IPS DF 4.7 (cell line): ENCODE results near the gene NNAT.

Experiments used
- DNase-seq: peaks from one replicate; pipeline ENCODE4 v3.0.0-alpha.2; 2013; ENCODE audit warnings: low spot score; ENCODE audit errors: extremely low read depth

Gene NNAT

GRCh38 chr20:37523911-37524700, 3.1 kb downstream of the NNAT start:
- DNase-seq, result no peak

DNA sequence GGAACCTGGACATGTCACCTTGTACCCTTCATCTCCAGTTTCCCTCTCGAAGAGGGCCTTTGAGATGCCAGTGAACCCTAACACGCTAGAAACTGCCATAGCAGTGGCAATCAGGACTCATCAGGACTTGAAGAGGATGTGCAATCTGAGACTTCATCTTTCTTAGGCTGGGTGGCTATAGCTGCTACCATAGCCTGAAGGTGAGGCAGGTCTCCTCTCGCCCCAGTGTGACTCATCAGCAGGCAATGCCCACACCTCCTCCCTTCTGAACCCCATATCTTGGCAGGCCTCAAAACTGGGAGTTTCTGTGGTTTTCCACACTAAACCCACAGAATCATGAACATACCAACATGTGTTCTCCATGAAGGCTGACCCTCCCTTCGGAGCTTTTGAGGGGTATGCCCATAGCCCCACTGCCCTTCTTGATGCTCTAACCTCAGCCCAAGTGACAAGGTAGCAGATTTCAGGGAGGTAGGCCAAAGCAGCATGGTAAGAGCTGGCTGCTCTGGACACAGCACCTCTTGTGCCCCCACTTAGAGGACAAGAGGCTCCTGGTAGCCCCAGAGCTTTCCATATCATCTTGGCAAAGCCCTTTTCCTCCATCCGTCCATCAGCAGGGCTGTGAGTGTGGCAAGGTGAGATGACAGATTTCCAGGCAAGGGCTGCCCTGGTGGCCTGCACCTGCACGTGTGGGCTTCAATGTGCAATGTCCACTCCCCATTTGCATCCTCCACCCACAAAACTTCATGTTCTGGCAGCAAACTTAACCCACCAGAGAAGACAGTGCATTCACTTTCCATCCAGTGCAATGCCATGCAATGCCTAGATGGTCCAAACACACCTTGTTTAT, 4.0 kb downstream of the NNAT start:
- DNase-seq, result no peak

- DNase-seq, result no peak
Observed at GRCh38 chr20:37525810-37526209, 4.8 kb downstream of the NNAT start.

- no peak for DNase-seq
Observed at GRCh38 chr20:37526238-37526838, 5.3 kb downstream of the NNAT start.

DNA sequence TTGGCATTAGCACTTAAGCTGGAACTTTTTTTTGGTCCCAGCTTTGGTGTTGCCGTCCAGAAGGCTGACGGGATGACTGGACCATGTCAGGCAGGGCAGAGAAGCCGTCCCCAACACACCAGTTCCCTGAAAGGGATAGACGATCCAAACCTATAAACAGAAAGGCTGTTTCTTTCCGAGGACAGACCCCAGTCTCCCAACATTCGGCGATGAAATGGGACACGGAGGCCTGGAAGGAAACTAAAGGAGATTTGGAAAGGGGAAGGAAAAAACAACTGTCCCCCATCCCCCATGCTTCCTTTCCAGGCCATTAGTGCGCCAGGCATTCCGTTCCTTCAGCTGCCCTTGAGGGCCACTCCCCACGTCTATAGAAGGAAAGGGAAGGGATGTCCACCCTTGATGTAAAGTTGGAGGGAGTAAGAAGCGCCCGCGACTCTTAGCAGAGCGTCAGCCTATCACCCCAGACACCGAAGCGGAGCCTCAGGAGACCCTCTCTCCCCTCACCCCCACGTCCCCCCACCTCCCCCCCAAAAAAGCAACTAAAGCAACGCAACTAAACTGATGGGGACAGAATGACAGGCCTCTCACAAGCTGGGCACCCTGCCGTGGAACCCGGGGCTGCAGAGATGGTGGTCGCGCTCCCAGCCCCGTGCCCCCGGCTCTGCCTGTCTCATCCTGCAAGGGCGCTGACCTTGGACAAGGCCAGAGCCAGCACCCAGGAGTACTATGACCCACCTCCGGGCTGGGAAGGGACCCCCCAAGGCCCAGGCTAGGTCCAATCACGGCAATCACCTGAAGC, 6.0 kb downstream of the NNAT start:
- DNase-seq, result no peak

DNA sequence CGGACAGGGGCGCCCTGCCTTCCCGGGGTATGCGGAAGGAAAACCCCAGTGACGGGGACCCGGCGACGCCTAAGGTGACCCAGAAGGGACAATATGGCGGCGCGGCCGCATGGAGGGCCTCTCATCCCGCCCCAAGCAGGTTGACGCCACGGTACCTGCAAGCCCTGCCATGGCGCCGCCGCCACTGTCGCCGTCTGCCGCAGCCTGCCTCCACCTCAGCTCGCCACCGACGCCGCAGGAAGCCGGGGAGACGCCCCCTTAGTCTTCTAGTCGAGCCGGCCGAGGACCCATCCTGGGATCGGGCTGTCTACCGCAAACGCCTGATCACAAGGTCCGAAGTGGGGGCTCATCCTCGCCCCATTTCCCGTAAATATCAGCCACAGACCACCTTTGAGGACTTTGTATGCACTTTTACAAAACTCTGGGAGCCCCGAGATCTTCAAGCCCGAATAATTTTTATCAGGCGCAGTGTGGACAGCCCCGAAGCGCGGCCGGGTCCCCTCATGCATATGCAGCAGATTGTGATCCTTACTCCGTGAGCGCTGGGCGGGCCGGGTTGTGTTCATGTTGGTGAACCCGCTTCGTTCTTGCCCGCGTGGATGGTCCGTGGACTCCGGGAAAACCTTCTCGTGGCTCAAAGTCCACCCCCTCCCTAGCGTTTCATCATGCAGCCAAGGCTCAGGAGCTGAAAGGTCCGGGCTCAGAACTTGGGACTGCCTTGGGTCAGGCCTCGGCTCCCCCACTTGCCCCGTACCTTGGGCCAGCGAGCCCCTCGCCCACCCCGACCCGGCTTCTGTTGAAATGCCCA, 6.8 kb downstream of the NNAT start, which contains the start of gene BLCAP:
Gene BLCAP, minus strand, starts transcription at position 239 of the 808 bp plus-strand sequence. CDS start 8,702 bp downstream, outside the sequence.
- DNase-seq, result no peak

- no peak for DNase-seq
Observed at GRCh38 chr20:37528446-37529213, 7.6 kb downstream of the NNAT start.

GRCh38 chr20:37529214-37529967, 8.3 kb downstream of the NNAT start:
- DNase-seq, result no peak

DNA sequence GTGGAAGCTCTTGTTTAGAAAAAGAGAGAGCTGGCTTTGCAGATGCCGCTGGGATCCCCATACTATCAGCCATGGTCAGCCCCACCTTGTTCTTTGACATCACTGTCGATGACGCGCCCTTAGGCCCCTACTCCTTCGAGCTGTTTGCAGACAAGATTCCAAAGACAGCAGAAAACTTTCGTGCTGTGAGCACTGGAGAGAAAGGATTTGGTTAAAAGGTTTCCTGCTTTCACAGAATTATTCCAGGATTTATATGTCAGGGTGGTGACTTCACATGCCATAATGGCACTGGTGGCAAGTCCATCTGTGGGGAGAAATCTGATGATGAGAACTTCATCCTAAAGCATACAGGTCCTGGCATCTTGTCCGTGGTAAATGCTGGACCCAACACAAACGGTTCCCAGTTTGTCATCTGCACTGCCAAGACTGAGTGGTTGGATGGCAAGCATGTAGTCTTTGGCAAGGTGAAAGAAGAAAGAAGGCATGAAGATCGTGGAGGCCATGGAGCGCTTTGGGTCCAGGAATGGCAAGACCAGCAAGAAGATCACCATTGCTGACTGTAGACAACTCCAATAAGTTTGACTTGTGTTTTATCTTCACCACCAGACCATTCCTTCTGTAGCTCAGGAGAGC, 9.0 kb downstream of the NNAT start:
- DNase-seq, result no peak

DNA sequence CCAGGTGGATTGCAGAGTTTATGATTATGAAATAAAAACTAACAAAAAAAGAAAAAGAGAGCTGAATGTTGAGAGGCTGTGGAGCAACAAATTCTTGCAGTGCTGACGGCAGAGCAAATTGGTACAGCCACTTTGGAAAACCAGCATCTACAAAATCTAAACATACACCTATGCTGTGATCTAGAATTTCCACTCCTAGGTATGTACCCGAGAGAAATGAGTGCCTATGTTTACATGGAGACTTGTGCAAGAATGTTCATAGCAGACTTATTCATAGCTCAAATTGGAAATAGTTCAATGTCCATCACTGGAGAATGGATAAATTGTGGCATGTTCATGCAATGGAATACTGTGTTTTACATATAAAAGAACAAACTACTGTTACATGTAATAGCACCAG, 9.6 kb downstream of the NNAT start:
- no peak for DNase-seq

DNA sequence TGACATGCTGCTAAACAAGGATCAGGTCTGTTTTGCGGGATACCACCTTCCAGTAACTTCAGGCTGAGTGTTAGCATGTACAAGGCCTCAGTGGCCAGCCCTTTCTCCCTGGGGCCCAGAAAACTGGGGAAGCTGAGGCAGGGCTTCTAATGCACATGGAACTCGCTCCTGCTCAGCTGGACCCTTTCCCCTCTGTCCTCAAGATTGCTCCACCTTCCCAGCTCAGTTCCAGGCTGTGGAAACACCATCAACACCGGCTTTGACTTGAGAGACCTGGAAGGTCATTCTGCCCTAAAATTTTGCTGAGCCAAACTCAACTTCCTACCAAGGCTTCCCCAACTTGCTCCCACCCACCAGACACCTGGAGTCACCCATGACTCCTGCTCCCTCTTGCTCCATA, 10.8 kb downstream of the NNAT start:
- DNase-seq, result no peak

GRCh38 chr20:37533154-37533715, 12.2 kb downstream of the NNAT start:
- no peak for DNase-seq

- no peak for DNase-seq
Observed at GRCh38 chr20:37534401-37535157, 13.5 kb downstream of the NNAT start.

GRCh38 chr20:37535443-37536132, 14.5 kb downstream of the NNAT start:
- no peak for DNase-seq

- DNase-seq, result no peak
Observed at GRCh38 chr20:37537505-37537904, 16.5 kb downstream of the NNAT start.

- DNase-seq, result no peak
Observed at GRCh38 chr20:37538003-37538402, 17.0 kb downstream of the NNAT start.

DNA sequence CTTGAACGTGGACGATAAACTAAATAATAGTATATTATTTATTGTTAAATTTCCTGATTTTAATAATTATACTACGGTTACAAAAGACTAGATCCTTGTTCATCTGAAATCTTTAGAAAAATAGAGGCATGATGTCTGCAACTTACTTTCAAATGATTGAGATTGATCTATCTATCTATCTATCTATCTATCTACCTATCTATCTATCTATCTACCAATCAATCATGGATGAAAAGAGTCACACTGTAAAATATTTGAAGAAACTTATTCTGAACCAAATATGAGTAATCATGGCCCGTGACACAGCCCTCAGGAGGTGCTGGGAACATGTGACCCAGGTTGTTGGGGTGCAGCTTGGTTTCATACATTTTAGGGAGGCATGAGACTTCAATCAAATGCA, 18.4 kb downstream of the NNAT start:
- DNase-seq, result no peak
